Fibroblast of skin of scalp (primary cell): ENCODE results near the gene MOGAT3. TPM values are rescaled to one million over a fixed set of nuclear protein-coding genes. Genes with fewer than 3 reads are reported as not detected.

Experiments used
- DNase-seq: peaks from one replicate; pipeline ENCODE4 v3.0.0-alpha.2; 2013
- polyA plus RNA-seq, 2 experiments: library from polyadenylated mRNA; unstranded; fragments of 120-200 nt; gene quantifications; one replicate each; pipeline ENCODE4 v1.2.1, GENCODE V29; 2013; ENCODE audit not compliant: insufficient read length in 2 of 2

Gene MOGAT3
- not detected for polyA plus RNA-seq (2013, experiment 1 of 2; ENCODE audit: insufficient read length)
- polyA plus RNA-seq (2013, experiment 2 of 2; ENCODE audit: insufficient read length): not detected

DNA sequence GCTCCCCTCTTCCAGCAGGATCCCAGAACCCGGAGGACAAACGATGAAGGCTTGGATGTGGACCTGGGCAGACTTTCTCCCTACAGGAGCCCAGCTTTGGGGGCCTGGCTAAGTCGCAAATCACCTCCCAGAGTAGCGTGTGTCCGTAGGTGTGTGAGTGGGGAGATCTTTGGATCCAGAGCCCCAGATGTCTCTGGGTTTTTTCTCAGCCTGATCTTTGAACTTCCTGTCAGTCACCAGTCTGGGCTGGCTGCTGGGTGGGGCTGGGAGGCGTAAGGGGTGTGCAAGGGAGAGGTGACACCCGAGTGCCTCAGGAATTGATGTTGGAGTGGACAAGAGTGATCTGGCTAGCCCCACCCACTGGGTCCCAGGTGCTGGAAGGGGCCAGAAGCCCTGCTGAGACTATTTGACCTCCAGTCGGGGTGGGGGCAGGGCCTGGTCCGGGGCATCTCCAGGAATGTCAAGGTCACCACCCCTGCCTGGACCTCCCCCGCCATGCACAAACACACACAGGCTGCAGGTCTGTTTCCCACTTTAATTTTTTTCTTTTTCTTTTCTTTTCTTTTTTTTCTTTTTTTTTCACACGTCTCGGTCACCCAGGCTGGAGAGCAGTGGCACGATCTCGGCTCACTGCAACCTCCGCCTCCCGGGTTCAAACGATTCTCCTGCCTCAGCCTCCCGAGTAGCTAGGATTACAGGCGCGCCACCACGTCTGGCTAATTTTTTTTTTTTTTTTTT is at the start of gene MOGAT3:
MOGAT3 (minus strand) TSS at position 175 of the 738 bp plus-strand sequence. CDS start 182 bp downstream, outside the sequence.
- no peak for DNase-seq

- no peak for DNase-seq
Measured at GRCh38 chr7:101250324-101250723, 49.5 kb upstream of the MOGAT3 start.

- no peak for DNase-seq
Measured at GRCh38 chr7:101248276-101248675, 47.4 kb upstream of the MOGAT3 start.

GRCh38 chr7:101245147-101245668 is 44.4 kb upstream of the MOGAT3 start:
- no peak for DNase-seq

- peak; percentile 87 for DNase-seq
Measured at GRCh38 chr7:101244375-101245146, 43.7 kb upstream of the MOGAT3 start, which contains the start of gene FIS1. TSS of gene FIS1 (minus strand) at chr7:101245081. CDS start at chr7:101245004, 77 bp downstream.

DNA sequence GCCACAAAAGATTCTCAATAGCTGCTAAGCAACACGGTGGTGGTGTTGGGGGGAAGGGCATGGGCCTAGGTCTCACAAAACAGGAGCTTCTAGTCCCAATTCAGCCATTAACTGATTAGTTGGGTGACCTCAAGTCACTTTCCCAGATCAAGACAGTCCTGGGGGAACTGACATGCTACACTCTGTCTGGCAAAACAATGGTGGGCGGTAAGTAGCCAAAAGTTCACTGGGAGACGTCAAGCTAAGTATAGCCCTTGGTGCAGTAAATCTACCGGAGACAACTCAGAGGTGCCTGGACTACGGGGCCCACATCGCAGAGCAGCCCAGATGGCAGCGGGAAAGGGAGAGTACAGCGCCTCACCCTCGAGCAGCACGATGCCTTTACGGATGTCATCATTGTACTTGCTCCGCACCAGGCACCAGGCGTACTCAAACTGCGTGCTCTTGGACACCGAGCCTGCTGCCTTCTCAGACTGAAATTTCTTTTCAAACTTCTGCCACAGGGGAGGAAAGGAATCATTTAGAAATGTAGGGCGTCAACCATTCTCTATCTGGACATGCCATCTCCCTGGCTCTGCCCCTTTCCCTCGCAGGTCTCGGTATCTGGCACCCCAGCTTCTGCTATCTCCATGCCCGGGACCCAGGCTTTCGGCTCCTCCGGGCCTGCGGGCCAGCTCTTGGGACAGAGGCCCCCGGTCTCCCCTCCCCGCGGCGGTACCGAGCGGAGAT is 43.0 kb upstream of the MOGAT3 start:
- peak; percentile 11 for DNase-seq

GRCh38 chr7:101241443-101242349 is 40.9 kb upstream of the MOGAT3 start:
- DNase-seq: no peak

DNA sequence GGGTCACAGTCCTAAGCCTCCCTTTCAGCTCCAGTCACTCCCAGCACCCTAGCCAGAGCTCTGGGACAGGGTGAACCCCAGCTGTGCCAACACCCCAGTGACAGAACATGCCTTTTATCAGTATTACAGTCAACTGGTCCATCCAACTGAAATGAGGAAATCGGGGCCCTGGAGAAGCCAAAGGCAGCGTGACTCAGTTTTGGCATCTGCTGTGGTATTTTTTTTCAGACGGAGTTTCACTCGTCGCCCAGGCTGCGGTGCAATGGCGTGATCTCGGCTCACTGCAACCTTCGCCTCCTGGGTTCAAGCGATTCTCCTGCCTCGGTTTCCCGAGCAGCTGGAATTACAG is 40.2 kb upstream of the MOGAT3 start:
- DNase-seq: no peak

GRCh38 chr7:101240226-101241014 is 39.6 kb upstream of the MOGAT3 start:
- DNase-seq: no peak

- DNase-seq: no peak
Measured at GRCh38 chr7:101239951-101240220, 39.0 kb upstream of the MOGAT3 start.

DNA sequence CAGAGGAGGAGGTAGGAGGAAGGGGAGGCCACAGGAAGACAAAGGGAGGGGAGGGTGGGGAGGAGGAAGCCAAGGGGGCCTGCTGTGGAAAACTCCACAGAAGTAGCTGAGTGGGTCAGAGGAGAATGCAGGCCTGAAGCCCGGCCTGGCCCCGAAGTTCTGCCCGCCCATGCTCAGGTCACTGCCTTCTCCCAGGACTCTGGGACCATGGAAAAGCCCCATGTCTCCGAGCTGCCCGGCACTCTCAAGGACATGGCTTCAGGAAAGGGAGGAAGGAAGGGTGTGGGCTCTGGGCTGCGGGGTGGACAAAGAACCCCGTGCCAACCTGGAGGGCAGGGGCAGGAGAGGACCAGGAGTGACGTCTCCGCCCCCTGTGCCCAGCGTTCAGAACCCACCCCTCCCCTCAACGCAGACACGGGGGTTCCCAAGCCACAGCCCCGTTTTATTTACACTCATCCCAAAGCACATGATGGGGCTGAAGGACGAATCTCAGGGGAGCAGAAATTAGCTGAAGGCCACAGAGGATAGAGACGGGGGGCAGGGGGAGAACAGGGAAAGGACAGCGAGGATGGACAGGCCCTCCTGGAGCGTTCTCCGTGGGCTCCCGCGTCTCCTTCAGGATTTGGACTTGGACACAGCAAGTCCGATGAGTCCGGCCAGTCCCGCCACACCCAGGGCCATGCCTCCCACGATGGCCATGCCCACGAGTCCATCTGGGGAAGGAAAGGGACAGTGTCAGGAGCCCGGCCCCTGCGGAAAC is 38.5 kb upstream of the MOGAT3 start:
- no peak for DNase-seq

DNA sequence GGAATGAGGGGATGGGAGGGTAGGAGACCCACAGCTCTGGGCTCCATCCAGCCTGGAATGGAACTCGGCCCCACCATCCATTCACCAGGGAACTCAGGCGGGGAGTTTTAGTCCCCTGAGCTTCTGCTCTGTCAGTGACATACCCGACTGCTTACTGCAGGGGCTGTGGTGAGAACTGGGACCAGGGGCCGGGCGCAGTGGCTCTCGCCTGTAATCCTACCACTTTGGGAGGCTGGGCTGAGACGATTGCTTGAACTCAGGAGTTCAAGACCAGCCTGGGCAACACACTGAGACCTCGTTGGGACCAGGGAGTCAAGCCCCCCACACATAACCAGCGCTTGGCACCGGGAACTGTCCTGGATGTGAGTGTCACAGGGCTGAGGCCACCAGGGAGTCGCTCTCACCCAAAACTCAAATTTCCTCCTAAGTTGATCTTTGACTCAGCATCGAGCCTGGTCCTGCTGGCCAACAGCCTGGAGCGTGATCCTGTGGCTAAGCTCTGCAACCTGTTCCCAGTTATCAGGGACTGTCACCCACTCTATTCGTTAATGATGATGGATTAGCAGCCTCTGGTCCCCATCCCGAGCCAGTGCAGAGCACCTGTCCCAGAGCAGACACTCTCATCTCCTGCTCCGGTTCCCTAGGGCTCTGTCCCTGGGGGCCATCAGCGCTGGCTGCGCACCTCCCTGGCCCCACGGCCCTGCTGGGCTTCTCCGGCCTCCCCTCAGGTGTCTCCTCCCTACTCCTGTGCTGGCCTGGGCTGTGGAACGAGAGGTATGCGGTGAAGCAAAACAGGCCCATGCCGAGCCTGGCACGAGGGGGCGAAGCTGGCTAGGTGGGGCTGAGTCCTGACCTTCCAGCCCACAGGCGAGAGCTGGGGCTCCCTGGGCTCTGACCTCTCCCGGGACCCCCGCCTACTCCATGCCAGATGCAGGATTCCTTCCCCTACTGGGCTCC is 37.7 kb upstream of the MOGAT3 start:
- no peak for DNase-seq

GRCh38 chr7:101237206-101238067 is 36.6 kb upstream of the MOGAT3 start, which contains the start of gene CLDN15:
TSS of gene CLDN15 (minus strand) at chr7:101237802. CDS start at chr7:101237581, 221 bp downstream.
- DNase-seq: peak; percentile 74

DNA sequence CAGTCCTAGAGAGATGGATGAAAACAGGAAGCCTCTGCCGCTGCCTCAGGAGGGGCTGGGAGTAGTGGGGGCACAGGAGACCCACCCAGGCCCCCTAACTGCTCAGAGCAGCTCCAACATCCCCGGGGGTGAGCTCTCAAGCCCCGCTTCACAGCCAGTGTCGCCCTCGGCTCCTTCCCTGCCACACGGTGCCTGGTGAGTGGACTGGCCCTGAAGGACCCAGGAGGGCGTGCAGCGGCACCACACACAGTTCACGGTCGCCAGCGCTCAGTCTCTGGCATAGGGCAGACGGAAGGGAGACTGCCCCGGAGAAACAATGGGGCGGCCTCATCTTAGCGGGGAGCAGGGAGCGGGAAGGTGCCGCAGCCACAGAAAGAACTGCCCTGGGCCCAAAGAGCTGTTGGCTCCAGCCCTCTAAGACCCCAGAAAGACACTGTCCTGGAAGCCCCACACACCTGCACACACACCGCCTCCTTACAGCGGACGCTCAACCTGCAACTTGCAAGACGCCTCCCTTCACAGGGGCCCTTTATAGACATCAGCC is 35.5 kb upstream of the MOGAT3 start:
- DNase-seq: no peak

GRCh38 chr7:101235522-101235921 is 34.7 kb upstream of the MOGAT3 start:
- DNase-seq: no peak

- no peak for DNase-seq
Measured at GRCh38 chr7:101235050-101235449, 34.2 kb upstream of the MOGAT3 start.

GRCh38 chr7:101234636-101235035 is 33.8 kb upstream of the MOGAT3 start:
- no peak for DNase-seq
